AG20443 (cell line): ENCODE results near the gene BAZ2B.

ENCODE experiments used
- DNase-seq: peaks from one replicate; pipeline ENCODE4 v3.0.0; 2012; ENCODE audit warnings: low spot score, mixed read lengths

BAZ2B gene

DNA sequence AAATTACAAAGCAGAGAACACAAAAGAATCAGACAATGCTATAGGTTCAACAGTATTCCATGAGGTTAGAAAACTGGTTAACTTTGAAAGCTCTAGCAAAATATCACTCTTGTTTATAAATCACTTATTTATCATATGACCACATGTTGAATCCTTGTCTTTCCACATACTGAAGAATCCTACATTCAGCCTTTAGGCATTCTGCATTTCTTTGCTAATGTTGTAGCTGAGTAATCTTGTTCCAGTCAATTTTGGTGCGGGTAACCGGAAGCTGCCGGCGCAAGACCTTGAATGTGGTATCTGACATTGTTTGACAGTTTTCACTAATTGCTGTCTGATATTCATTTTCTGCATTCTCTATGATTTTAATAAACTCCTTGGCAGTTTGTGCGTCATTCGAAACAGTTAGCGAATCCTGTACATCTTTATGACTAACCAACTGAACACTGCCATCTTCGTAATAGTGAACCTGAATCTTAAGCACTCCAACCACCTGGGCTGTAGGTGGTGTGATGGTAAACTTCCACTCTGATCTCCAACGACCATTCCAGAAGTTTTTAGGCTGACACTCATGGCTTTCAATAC lies 154.1 kb downstream of the BAZ2B start:
- no peak for DNase-seq

DNA sequence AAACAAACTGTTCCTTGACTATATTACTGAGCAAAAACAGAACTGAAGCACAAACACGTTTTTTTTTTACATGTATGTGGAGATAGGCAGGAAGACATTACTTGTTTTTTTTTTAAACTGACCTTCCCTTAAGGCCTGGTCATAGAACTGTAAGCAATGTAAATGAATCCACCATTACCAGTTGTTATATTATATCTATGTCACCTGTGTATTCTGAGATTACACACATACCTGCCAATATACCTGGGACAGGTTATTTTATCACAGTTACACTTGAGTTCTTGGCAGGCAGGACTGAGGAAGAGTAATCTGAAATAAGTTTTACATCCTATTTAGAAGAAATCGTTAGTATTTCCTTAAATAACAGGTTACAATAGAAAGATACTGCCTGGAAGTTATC lies 155.3 kb downstream of the BAZ2B start:
- DNase-seq = no peak

DNA sequence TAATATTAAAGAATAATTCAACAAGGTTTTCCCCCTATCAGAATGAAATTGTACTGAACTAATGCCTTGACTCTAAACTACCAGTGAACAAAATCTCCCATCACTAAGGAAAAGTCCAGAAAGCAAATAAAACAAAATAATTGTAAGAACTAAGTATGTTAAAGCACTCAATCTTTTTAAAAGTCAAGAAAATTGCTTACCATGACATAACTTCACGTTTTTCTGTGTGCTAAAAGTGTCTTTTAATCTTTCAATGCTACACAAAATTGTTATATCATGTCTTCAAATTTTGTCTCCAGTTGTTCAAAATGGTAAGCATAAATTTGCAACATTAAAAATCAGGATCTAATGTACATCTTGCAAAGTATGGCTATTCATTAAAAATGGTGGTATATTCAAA lies 156.1 kb downstream of the BAZ2B start:
- no peak for DNase-seq

DNA sequence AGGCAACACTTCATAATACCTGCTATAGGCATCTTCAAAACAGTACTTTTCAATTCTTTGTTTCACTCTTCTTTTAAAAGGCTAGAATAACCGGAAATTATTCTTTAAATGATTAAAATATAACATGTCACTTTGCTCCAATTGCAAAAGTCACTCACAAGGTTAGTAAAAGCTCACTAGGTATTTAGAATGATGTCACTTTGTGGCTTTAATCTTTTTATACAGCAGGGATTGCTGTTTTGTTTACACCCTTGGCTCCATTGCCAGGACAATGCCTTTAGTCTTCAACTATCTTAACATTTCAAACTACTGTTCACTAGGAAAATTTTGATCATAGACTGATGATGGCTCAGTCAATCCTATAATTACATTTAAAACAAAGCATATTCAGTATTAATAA lies 157.1 kb downstream of the BAZ2B start:
- DNase-seq = no peak

DNA sequence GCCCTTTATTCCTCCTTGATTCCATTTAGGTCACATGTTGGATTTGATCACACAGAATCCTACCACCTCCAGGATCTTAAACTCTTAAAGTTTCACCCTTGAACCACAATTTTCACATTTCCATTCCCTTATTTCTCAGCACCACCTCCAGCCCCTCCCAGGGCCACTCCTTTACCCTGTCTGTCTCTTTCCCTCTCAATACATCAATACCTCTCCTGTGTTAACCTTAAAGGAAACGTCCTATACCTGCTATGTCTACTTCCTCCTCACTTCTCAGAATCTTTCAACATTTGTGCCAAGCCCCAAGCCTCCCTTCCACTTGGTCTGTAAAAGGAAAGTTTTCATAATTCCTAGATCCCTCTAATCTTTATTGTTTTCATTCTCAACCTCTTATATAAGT lies 158.8 kb downstream of the BAZ2B start:
- no peak for DNase-seq

DNA sequence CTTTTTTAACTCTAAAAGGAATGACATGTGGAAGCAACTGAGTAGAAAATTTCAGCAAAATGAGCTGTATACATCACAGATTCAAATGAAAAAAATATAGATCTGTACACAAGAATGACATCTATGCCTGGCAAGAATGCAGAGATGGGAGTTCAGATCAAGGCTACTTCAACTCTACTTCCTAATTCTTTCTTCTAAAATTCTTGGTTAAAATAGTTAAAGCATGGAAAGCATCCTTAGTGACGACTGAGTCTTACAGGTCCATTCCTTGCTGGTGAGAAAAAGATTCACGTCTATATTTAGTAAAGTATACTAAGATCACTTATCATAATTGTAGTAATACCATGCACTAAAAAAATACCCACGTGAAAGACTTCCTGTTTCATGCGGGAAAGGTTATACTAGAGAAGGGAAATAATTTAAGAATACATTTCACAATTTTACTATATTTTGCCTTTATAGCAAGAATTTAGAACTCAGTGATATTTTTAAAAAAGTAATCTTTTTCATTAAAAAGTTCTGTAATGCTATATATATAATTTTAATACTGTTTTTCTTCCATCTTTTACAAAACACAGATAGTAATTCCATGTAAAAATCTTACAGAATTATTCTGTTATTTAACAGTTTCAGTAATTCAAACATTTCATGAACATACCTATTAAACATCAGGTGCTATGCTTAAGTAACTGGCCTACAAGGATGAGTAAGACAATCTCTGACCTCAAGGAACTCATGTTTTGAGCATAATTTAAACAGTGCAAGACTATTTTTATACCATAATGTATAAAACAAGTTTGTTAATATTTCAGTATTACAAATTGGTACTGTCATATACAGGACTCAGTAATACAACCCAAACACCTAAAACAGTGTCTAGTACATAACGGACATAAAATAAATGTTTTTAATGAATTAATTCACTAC lies 159.6 kb downstream of the BAZ2B start:
- no peak for DNase-seq

DNA sequence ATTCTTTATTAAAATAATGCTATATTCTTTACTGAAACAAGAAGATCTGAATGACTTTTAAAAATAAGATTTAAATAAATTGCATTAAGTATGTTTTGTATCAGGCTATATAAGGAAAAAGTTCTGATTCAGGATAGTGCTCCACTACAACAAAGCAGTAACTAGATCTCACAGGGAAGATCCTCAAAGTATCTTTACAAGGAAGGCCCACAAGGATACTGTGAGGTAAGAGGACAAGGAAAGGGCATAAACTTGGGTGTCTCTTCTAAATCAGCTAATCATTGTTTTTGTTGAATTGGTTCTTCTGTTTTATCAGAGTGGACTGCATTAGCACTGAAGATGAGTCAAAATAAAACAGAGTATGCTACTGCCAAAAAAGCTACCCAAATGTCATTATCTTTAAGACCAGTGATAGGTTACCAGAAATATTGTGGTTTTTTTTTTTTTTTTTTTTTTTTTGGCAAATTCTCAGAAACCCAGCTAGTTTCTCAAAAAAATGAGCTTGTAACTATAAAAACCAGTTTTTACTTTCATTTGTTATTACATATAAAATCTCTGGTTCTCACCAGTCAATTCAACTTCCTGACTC lies 160.9 kb downstream of the BAZ2B start:
- no peak for DNase-seq

DNA sequence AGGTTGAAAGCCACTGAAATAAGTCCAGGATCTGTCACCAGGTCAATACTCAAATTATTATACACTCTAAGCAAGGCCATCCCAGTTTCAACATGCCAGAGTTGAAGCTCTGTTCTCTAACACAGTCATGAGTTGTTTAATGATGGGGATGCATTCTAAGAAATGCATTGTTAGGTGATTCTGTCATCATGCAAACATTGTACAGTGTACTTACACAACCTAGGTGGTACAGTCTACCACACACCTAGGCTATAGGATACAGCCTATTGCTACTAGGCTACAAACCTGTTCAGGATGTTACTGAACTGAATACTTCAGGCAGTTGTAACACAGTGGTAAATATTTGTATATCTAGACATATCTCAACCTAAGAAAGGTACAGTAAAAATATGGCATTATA lies 162.2 kb downstream of the BAZ2B start:
- DNase-seq = no peak

DNA sequence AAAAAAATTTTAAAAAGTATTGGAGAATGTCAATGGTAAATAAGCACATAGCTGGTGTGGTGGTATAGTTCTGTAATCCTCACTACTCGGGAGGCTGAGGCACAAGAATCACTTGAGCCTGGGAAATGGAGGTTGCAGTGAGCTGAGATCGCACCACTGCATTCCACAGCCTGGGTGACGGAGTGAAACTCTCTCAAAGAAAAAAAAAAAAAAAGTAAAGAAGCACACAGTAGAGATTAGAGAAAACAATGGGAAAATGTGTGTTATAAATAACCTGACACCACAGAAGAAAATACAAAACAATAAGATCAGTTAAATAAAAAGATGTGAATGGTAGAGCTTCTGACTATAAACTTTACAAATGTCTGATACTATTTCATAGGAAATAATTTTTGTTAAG lies 166.2 kb downstream of the BAZ2B start:
- DNase-seq = no peak

DNA sequence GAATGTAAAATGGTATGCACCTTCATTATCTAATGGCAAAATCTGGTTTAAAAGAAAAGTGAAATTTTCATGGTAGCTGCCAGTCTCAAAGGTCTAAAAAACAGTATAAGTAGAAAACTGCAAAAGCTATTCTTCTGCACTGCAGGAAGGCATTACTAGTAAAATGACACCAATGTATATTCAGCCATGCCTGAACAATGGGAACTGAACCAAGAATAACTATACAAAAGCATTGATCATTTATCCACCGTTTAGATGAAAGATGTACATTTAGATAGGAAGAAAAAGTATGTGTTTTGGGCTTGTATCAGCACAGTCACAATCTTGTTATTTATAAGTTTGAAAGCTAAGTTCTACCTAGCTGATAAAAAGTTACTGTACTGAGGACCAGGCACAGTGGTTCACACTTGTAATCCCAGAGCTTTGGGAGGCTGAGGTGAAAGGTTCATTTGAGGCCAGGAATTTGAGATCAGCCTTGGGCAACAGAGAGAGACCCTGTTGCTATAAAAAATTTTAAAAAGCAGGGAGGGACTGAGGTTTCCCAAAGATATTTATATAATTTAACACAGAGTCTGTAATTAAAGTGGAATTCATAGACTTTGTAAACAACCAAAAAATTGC lies 166.7 kb downstream of the BAZ2B start:
- DNase-seq = no peak

DNA sequence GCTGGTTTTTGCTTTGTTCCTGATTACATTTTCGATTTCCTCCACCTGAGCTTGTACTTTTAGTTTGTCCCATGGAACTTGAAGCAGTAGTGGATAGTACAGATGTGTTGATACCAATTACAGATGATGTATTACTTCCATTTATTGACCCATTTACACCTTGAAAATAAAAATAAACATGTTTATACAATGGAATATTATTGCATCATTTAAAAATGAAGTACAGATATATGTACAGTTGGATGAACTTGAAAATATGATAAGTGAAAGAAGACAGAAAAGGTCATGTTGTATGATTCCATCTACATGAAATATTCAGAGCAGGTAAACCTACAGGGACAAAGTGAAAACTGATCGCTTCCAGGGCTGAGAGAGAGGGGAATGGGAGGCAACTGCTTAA lies 169.5 kb downstream of the BAZ2B start:
- no peak for DNase-seq

DNA sequence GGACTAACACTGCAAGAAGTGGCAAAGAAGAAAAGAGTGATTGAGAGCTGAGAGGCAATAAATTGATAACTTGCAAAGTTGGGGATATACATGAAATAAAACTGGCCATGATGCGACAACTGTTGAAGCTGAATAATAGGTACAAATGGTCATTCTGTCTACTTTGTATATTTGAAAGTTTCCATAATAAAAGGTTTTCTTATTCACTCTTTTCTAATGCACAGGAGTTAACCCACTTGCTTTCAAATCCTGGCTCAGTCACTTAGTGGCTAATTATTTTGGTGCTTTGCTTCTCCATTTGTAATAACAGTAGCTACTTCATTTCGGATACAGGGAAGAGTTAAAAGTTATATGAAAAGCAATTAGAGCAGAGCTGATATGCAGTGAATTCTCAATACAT lies 170.1 kb downstream of the BAZ2B start:
- no peak for DNase-seq

DNA sequence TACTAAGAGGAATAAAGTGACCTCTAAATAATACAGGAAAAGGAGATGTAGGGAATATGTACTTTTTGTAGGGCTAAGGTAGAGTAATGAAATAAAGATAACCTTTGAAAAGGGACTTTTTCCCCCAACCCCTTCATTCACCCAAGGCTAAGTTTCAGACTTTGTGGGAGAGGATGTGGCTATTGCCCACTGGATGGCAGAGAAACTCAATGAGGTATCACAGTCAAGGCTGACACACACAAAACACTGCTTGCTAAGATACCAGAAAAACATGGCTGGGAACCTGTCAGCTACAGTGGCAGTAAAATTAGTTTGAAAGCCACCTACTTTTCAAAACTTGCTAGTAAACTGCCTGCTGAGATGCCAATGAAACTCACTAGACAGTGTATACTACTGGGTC lies 171.0 kb downstream of the BAZ2B start:
- DNase-seq = no peak

DNA sequence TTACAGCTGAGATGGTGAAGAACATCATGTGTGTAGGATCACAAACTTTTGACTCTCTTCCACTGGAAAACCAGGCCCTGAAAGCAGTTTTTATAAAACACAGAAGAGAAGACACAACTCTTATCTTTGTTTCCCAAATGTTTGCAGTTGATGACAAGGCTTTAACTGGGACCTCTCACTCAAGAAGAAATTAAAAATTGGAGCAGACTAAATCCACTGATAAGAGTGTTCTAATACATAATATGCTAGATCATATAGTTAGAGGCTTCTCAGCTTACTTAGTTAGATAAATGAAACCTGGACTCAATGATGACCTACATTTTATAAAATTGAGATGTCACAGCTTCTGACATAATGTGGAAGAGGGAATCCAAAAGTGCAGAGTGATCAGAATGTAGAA lies 171.6 kb downstream of the BAZ2B start:
- DNase-seq = no peak

DNA sequence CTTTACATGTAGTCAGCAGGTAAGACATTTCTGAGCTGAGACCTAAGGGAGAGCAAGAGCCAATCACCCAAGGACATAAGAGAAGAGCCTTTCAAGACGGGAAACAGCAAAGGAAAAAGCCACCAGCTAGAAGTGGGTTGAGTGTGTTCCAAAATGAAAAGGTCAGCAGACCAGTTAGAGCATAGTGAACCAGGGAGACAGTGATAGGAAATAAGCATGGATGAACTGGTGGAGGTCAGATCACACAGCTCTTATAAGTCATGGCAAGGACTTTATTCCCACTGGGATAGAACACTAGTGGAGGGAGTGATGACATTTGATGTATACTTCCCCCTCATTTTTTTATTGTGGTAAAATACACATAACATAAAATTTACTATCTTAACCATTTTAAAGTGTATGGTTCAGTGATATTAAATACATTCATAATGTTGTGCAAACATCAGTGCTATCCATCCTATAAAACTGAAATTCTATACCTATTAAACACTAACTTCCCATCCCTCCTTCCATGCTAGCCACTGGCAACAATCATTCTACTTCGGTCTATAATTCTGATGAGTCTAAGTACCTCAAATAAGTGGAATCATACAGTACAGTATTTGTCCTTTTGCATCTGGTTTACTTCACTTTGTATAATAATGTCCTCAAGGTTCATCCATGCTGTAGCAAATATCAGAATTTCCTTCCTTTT lies 174.0 kb downstream of the BAZ2B start:
- DNase-seq = no peak

DNA sequence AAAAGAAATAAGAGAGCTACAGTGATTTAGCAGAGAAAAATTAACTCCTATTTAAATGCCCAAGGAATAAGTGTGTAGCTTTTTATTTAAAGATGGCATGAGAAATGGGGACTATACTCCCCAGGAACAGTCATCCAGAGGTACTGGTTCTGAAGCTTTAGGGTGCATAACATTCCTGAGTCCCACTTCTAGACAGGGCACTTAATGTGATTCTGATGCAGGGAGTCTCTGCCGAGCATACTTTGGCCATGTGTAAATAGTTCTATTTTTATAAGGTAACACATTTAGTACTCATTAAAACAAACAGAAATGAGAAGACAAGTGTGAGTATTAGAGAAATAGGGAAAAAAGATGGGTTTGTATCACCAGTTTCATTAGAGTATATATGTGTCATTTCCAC lies 175.2 kb downstream of the BAZ2B start:
- DNase-seq = no peak

DNA sequence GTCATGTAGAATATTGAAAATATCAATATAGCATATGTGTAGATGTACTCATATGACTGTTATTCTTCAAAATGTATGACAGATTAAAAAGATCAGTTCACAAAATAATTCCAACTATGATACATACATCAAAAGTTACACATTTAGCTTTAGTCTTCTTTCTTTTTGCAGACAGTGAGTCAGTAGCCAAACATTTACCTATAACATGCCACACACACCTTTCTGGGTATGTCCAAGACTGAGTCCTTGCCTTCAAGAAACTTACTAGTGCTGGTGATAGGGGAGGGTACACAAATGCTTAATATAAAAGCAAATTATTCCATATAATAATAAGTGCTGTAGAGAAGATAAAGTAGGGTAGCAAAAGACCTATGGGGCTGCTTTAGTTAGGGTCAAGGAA lies 176.9 kb downstream of the BAZ2B start:
- no peak for DNase-seq

DNA sequence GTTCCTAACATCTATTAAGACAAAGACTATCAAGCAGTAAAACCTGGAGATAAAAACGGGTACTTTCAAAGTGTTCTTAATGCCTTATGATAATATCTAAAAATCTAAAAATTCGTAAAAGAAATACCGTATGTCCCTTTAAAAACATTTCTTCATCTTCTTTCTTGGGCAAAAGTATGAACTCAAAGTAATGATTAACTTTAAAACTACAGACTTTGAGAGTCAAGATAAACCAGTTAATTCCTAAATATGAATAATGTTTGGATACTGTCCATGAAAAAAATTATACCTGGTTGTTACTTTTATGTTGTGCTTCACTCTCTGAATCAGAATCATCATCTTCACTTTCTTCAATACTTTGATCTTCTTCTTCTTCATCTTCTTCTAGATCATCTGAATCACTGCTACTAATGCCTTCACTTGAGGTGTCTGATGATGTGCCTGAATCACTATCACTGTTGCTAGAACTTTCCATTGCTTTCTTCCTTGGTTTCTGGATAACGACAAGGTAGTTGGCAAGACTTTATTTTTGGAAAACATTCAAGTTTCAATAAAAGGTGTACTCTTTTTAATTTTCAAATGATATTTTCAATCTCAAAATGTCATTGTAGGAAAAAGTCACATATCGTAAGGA lies 177.5 kb downstream of the BAZ2B start:
- DNase-seq = no peak

DNA sequence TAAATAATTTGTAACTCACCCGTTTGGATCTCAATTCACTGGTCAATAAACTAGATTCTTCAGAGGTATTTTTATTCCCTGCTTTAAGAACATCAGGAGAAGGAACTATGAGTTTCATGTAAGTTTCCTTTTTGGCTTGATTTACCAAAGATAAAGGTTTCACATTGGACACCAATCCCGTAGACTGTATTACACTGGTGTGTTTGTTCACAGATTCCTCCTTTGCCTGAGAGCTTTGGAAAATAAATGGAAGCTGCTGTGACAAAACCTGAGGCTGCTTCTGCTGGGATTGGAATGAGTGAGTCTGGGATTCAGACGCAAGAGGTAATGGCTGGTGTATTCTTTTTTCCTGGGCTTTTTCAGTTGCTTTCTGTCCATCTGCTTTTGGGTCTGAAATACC lies 178.1 kb downstream of the BAZ2B start:
- no peak for DNase-seq

DNA sequence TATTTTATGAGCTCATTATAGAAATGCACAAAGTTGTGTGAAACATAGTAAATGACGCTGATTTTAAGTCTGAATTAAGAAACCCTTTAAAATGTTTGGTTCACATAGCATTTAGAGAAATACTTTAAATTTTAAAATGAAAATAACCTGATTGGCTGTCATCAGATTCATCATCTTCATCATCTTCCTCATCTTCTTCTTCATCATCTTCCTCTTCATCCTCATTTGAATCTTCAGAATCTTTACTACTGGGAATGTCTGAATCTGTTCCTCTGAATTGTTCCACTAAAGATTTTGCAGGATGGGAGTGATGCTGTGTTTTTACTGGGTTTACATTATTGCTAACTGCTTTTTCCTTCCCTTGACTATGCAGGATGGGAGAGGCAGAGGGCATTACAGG lies 183.7 kb downstream of the BAZ2B start:
- DNase-seq = no peak

DNA sequence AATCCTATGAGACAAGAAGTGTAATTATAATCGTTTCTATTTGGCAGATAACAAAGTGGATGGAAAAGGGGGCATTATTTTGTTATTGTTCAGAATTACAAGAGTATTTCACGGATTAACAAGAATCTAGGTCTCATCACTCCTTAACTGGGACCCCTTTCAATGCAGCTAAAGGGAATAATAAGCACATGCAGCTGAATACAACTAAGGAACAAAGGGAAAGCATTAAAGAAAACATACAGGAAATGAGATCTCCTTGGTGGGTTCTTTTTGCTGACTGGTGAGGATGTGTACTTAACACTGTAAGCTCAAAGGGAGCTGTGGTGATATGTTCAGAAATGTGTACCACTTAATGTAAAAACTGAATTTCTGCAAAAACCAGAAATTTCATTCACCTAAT lies 189.3 kb downstream of the BAZ2B start:
- no peak for DNase-seq

DNA sequence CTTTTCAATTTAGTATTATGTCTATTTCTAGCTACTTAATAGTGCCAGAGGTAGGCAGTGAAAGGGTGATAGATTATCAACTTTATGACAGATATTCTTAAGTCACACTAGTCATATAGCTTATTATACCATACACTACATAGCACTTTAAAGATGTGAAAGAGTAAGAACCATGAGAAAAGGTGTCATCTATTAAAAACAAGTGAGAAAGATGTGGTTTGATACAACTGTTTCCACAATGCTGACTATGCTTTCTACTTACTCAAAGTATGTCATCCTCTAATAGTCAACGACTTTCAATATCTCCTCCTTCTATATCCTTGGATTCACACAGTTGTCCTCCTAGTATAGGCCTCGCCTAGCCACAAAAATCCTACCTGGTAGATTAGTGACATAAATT lies 196.9 kb downstream of the BAZ2B start:
- DNase-seq = no peak
